Activated CD4-positive, alpha-beta T cell treated with anti-CD3 and anti-CD28 coated beads, Interleukin-2, amount 10 ng/mL, durations not matched to agents 24 days and 14 days (primary cell): Measurements from ENCODE around the gene YLPM1. TPM values are rescaled to one million over a fixed set of nuclear protein-coding genes. Genes with fewer than 3 reads are reported as not detected.
A peak's percentile ranks its signal among the peaks of the same experiment; 100 is the strongest.

Source experiments
- DNase-seq: peaks from one replicate; pipeline ENCODE4 v3.0.0; 2022
- H3K27ac Mint-ChIP-seq: one replicate; pipeline ENCODE4 v1.8.0; 2022; ENCODE audit warnings: mild to moderate bottlenecking, mixed read lengths
- H3K27me3 Mint-ChIP-seq: one replicate; pipeline ENCODE4 v1.8.0; 2022; ENCODE audit warnings: mixed read lengths
- H3K36me3 Mint-ChIP-seq: one replicate; pipeline ENCODE4 v1.8.0; 2022; ENCODE audit warnings: low read depth, mild to moderate bottlenecking, mixed read lengths
- H3K4me1 Mint-ChIP-seq: one replicate; pipeline ENCODE4 v1.8.0; 2021; ENCODE audit warnings: mixed read lengths
- H3K4me3 Mint-ChIP-seq: one replicate; pipeline ENCODE4 v1.8.0; 2022; ENCODE audit warnings: mild to moderate bottlenecking, moderate library complexity, mixed read lengths
- H3K9me3 Mint-ChIP-seq: one replicate; pipeline ENCODE4 v1.8.0; 2021; ENCODE audit warnings: mixed read lengths
- intact Hi-C: fragments of 100-400 bp; cut with micrococcal nuclease; formaldehyde crosslinking; loops from one replicate; pipeline ENCODE4 v1.15.1; 2023
- total RNA-seq: library from RNA; stranded (reverse); gene quantifications from 2 replicates; pipeline ENCODE4 v1.2.3, GENCODE V29; 2022

The YLPM1 gene
- total RNA-seq, 1 donor from 2014 or later: 66.7 TPM

DNA sequence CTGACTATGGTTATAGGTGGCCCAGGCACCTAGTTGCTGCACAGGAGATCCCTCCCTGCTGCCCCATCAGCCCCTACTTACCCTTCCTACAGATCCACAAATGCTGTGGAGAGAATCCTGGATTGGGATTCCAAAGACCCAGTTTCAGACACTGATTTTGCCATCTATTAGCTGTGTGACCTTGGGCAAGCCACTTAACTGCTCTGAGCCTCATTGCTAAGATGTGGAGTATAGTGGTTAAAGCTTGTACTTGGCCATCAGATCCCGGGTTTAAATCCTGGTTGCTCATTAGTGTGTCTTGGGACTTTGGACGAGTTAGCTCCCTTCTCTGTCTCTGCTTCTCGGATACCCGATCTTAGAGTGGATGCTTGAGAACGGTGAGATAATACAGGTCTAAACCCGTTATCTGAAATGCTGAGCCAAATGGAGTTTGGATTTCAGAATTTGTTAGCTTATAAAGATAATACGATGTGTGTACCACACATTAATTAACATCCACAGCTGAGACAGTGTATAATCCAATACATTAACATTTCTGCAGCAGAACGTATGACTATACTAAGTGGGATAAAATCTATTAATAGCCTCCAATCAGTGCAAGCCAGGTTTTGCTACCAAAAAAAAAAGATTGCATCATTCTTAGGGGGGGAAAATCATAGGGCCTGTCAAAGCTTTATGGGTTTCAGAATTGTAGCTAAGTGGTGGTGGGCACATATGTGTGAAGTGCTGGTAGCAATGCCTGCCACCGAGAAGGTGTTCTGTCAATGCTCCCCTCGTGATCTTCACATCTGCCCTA lies 96.8 kb downstream of the YLPM1 start:
- H3K27me3 Mint-ChIP-seq: no peaks in the 10 kb centered on the region
- H3K4me3 Mint-ChIP-seq: no peak overlapping the region
- H3K4me1 Mint-ChIP-seq: peaks cover 4% of the 10 kb centered on the region
- DNase-seq: no peak
- no peaks in the 10 kb centered on the region for H3K36me3 Mint-ChIP-seq
- H3K27ac Mint-ChIP-seq: no peak overlapping the region
- intact Hi-C loops: loop anchor here (2.0 to 10.0 kb wide), 3 partner anchors 21 to 205 kb away; partner anchors contain the start of genes ACYP1, DLST and ZC2HC1C
- no peaks in the 10 kb centered on the region for H3K9me3 Mint-ChIP-seq

- intact Hi-C loops: loop anchor here (1.0 to 10.0 kb wide), 5 partner anchors 20 to 227 kb away; partner anchors contain the start of genes ACYP1, DLST and ZC2HC1C
- Mint-ChIP-seq H3K27ac (no peak overlapping the region), H3K4me1 (peaks cover 4% of the 10 kb centered on the region), H3K36me3 (no peaks in the 10 kb centered on the region), H3K9me3 (no peaks in the 10 kb centered on the region), H3K27me3 (no peaks in the 10 kb centered on the region), H3K4me3 (no peak overlapping the region)
- peak; percentile 97 for DNase-seq
These were observed 98.0 kb downstream of the YLPM1 start for GRCh38 chr14:74860899-74861733.

DNA sequence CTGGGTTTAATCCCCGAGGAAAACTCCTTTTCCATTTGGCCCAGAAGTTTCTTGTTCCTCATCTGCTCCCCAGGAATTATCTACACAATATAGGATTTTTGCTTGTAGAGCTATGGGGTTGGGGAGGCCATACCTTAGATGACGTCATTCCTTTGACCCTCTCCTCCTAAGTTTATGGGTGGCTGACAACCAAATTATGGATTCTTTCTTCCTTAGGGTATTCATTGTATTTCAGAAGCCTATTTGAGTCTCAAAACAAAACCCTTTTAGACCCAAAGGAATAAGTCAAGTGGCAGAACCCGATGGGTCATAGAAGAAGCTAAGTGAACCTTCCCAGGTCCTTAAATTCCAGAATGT lies 98.6 kb downstream of the YLPM1 start:
- intact Hi-C loops: loop anchor here (1.0 to 10.0 kb wide), 5 partner anchors 19 to 227 kb away; partner anchors contain the start of genes ACYP1, DLST and ZC2HC1C
- Mint-ChIP-seq H3K27me3 (no peaks in the 10 kb centered on the region), H3K36me3 (no peaks in the 10 kb centered on the region), H3K9me3 (no peaks in the 10 kb centered on the region), H3K4me3 (no peak overlapping the region), H3K4me1 (peaks cover 9% of the 10 kb centered on the region), H3K27ac (no peak overlapping the region)
- DNase-seq: no peak

DNA sequence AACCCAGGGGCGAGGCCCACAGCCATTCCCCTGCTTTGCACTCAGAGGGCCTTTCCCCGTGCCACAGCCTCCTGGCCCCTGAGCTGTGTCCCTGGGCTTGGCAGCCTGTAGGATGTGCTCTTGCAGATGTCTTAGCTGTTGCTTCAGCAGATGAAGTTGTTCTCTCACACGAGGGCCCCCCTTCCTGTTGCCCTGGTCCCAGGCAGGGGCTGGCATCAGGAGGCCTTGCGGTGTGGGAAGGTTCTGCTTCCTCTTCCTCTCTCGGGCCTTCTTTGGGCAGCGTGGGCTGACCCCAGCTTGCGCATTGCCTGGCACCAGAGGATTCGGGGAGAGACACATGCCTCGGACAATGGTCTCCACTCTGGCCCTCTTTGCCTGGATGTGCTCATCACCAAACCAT lies 100.2 kb downstream of the YLPM1 start:
- Mint-ChIP-seq H3K27me3 (no peaks in the 10 kb centered on the region), H3K27ac (no peak overlapping the region), H3K36me3 (no peaks in the 10 kb centered on the region), H3K9me3 (no peaks in the 10 kb centered on the region), H3K4me3 (no peak overlapping the region), H3K4me1 (peaks cover 21% of the 10 kb centered on the region)
- no peak for DNase-seq
- intact Hi-C loops: loop anchor here (10.0 kb wide), 2 partner anchors 82 to 202 kb away; partner anchors contain the start of genes ACYP1 and ZC2HC1C

DNA sequence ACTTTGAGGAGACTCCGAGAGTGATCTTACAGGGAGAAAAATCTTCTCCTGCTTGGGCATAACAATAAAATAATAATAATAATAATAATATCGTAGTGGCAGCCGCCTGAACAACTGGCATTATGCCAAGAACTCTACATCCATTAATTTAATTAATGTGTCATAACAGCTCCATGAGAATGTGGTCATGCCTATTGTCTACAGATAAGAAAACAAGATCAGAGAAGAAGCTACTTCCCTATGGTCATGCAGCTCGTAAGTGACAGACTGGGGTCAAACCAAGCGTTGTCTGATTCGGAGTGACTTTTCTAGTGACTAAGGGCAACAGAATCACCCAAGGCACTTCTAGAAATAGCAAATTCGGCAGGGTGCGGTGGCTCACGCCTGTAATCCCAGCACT lies 101.1 kb downstream of the YLPM1 start:
- no peak for DNase-seq
- H3K27ac Mint-ChIP-seq: no peak overlapping the region
- no peak overlapping the region for H3K4me3 Mint-ChIP-seq
- H3K36me3 Mint-ChIP-seq: no peaks in the 10 kb centered on the region
- peaks cover 21% of the 10 kb centered on the region for H3K4me1 Mint-ChIP-seq
- no peaks in the 10 kb centered on the region for H3K9me3 Mint-ChIP-seq
- intact Hi-C loops: loop anchor here (10.0 kb wide), 2 partner anchors 81 to 201 kb away; partner anchors contain the start of genes ACYP1 and ZC2HC1C
- no peaks in the 10 kb centered on the region for H3K27me3 Mint-ChIP-seq

DNA sequence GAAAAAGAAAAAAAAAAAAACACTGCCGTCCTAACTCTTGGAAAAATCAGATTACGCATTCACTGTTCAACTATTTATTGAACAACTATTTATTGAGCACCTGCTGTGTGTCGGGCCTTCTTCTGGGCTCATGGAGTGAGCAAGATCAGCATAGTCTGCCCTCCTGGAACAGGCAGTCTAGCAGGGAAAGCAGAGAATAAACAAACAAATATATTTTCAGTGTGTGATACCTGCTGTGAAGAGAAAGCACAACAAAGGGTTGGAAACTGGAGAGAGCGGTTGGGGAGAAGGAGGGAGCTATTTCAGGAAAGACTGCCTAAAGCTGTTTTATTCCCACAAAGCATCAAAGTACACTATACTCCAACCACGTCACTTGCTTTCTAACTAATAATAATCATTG lies 102.0 kb downstream of the YLPM1 start:
- no peak overlapping the region for H3K4me3 Mint-ChIP-seq
- H3K9me3 Mint-ChIP-seq: no peaks in the 10 kb centered on the region
- H3K27ac Mint-ChIP-seq: peak overlapping the region; percentile 10
- no peaks in the 10 kb centered on the region for H3K36me3 Mint-ChIP-seq
- peaks cover 21% of the 10 kb centered on the region for H3K4me1 Mint-ChIP-seq
- intact Hi-C loops: loop anchor here (10.0 kb wide), 2 partner anchors 80 to 200 kb away; partner anchors contain the start of genes ACYP1 and ZC2HC1C
- DNase-seq: no peak
- no peaks in the 10 kb centered on the region for H3K27me3 Mint-ChIP-seq

GRCh38 chr14:74866708-74867389 lies 103.7 kb downstream of the YLPM1 start:
- DNase-seq: no peak
- H3K4me3 Mint-ChIP-seq: peak overlapping the region; percentile 0
- H3K36me3 Mint-ChIP-seq: no peaks in the 10 kb centered on the region
- H3K27ac Mint-ChIP-seq: peak overlapping the region; percentile 39
- peaks cover 1% of the 10 kb centered on the region for H3K27me3 Mint-ChIP-seq
- peaks cover 17% of the 10 kb centered on the region for H3K4me1 Mint-ChIP-seq
- intact Hi-C loops: loop anchor here (10.0 kb wide), 2 partner anchors 78 to 198 kb away; partner anchors contain the start of genes ACYP1 and ZC2HC1C
- H3K9me3 Mint-ChIP-seq: no peaks in the 10 kb centered on the region

DNA sequence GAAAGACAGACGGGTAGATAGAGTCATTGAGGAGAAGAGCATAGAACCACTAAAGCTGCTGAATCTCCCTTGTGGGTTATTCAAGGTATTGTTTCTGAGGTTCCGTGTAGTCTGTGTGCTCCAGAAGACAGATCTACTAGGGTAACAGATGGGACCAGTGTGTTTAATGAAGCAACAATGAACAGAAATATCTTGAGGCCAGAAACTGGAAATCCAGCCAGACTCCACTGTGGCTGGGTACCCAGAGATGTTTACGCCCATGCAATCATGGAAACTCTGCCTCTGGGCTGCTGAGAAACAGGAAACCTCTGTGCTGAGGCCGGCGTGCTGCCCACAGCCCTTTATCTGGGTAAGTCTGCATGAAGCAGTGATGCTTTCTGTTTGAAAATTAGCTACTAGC lies 104.6 kb downstream of the YLPM1 start:
- DNase-seq: peak; percentile 87
- Mint-ChIP-seq H3K27ac (peak overlapping the region; percentile 39), H3K27me3 (peaks cover 1% of the 10 kb centered on the region), H3K4me3 (peak overlapping the region; percentile 0), H3K4me1 (peaks cover 17% of the 10 kb centered on the region), H3K36me3 (no peaks in the 10 kb centered on the region), H3K9me3 (no peaks in the 10 kb centered on the region)
- intact Hi-C loops: loop anchor here (10.0 kb wide), 2 partner anchors 77 to 197 kb away; partner anchors contain the start of genes ACYP1 and ZC2HC1C

DNA sequence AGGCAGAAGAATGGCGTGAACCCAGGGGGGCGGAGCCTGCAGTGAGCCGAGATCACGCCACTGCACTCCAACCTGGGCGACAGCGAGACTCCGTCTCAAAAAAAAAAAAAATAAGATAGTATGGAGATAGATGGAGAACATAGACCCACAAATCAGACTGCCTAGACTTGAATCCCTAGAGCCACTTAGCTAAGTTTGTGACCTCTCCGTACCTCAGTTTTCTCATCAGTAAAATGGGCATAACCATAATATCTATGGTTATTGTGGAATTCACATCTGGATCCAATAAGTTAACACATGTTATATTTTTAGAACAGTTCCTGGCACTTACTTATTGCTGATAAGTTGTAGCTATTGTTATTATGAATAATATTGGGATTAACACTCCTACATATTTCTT lies 105.6 kb downstream of the YLPM1 start:
- intact Hi-C loops: loop anchor here (10.0 kb wide), 2 partner anchors 76 to 196 kb away; partner anchors contain the start of genes ACYP1 and ZC2HC1C
- Mint-ChIP-seq H3K27me3 (peaks cover 1% of the 10 kb centered on the region), H3K9me3 (no peaks in the 10 kb centered on the region), H3K27ac (no peak overlapping the region), H3K36me3 (no peaks in the 10 kb centered on the region), H3K4me3 (no peak overlapping the region), H3K4me1 (peaks cover 17% of the 10 kb centered on the region)
- DNase-seq: no peak

- Mint-ChIP-seq H3K27ac (no peak overlapping the region), H3K36me3 (no peaks in the 10 kb centered on the region), H3K27me3 (peaks cover 1% of the 10 kb centered on the region), H3K9me3 (no peaks in the 10 kb centered on the region), H3K4me3 (no peak overlapping the region), H3K4me1 (peaks cover 23% of the 10 kb centered on the region)
- intact Hi-C loops: no loop called here
- no peak for DNase-seq
These were observed 108.7 kb downstream of the YLPM1 start for GRCh38 chr14:74871819-74872218.

DNA sequence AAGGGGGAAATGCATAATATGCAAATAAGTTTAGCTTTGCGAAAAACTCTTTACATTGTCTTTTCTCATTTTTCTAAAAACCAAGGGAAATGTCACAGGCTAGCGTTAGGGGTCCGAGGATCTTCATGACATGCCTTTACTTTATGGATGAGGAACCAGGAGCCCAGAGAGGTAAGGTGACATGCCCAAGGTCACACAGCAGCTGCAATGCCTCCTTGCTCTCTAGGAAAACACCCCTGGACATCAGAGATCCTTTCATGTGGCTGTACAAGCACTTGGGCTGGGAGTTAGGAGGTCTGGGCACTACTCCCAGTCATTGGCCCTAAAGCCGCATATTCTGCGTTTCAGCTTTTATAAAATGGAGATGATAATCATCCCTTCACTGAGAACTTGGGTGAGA lies 112.1 kb downstream of the YLPM1 start:
- no peak overlapping the region for H3K4me3 Mint-ChIP-seq
- intact Hi-C loops: no loop called here

GRCh38 chr14:74875941-74876913 lies 113.1 kb downstream of the YLPM1 start, which contains the start of gene PROX2:
Gene PROX2, minus strand, starts transcription at chr14:74876145. Its CDS starts 12,311 bp downstream, at chr14:74863834.
- DNase-seq: peak; percentile 64
- H3K9me3 Mint-ChIP-seq: no peaks in the 10 kb centered on the region
- H3K27ac Mint-ChIP-seq: peak within 1 kb of the TSS; percentile 28
- peaks cover 21% of the 10 kb centered on the region for H3K4me1 Mint-ChIP-seq
- H3K36me3 Mint-ChIP-seq: no peaks in the 10 kb centered on the region
- peaks cover 1% of the 10 kb centered on the region for H3K27me3 Mint-ChIP-seq
- intact Hi-C loops: no loop called here
- H3K4me3 Mint-ChIP-seq: peak within 1 kb of the TSS; percentile 8

More for the DNA sequence above, 112.1 kb downstream of the YLPM1 start:
- DNase-seq: no peak
- Mint-ChIP-seq H3K27ac (no peak overlapping the region), H3K9me3 (no peaks in the 10 kb centered on the region), H3K36me3 (no peaks in the 10 kb centered on the region), H3K27me3 (peaks cover 1% of the 10 kb centered on the region), H3K4me1 (peaks cover 15% of the 10 kb centered on the region)
